Glutamatergic neuron (in vitro differentiated cells): ENCODE measurements around the gene PBX1. TPM values are rescaled to one million over a fixed set of nuclear protein-coding genes. Genes with fewer than 3 reads are reported as not detected.

ENCODE experiments used
- DNase-seq: peaks from one replicate; pipeline ENCODE4 v3.0.0; 2022
- H3K27ac Mint-ChIP-seq: one replicate; pipeline ENCODE4 v1.8.0; 2020; ENCODE audit warnings: mild to moderate bottlenecking, mixed read lengths, inconsistent platforms; ENCODE audit not compliant: unreplicated experiment
- H3K27me3 Mint-ChIP-seq: one replicate; pipeline ENCODE4 v1.8.0; 2020; ENCODE audit warnings: mild to moderate bottlenecking, moderate library complexity, mixed read lengths, inconsistent platforms; ENCODE audit not compliant: unreplicated experiment
- H3K36me3 Mint-ChIP-seq: one replicate; pipeline ENCODE4 v1.8.0; 2020; ENCODE audit warnings: mild to moderate bottlenecking, mixed read lengths, inconsistent platforms; ENCODE audit not compliant: unreplicated experiment
- H3K4me1 Mint-ChIP-seq: one replicate; pipeline ENCODE4 v1.8.0; 2020; ENCODE audit warnings: mild to moderate bottlenecking, low read depth, mixed read lengths, inconsistent platforms; ENCODE audit not compliant: unreplicated experiment
- H3K4me3 Mint-ChIP-seq: one replicate; pipeline ENCODE4 v1.8.0; 2020; ENCODE audit warnings: mild to moderate bottlenecking, mixed read lengths, inconsistent platforms; ENCODE audit not compliant: unreplicated experiment
- H3K9me3 Mint-ChIP-seq: one replicate; pipeline ENCODE4 v1.8.0; 2020; ENCODE audit warnings: mild to moderate bottlenecking, moderate library complexity, mixed read lengths, inconsistent platforms; ENCODE audit not compliant: unreplicated experiment
- total RNA-seq: library from RNA; stranded (reverse); fragmentation: NEBNext Ultra II Directional; extraction: Animal tissue kit (Norgen Biotek cat#: 25700); gene quantifications from one replicate; pipeline ENCODE4 v1.2.1, GENCODE V29; 2021; ENCODE audit not compliant: unreplicated experiment
- TF ChIP-seq, protein P1 (sequence below): fragments of 200-600 bp; sonication (generic); IDR thresholded peaks from one replicate; pipeline ENCODE4 v1.5.0; 2021; ENCODE audit not compliant: partially characterized antibody, unreplicated experiment

The PBX1 gene
- total RNA-seq, 1 donor from 2014 or later: 98.7 TPM

DNA sequence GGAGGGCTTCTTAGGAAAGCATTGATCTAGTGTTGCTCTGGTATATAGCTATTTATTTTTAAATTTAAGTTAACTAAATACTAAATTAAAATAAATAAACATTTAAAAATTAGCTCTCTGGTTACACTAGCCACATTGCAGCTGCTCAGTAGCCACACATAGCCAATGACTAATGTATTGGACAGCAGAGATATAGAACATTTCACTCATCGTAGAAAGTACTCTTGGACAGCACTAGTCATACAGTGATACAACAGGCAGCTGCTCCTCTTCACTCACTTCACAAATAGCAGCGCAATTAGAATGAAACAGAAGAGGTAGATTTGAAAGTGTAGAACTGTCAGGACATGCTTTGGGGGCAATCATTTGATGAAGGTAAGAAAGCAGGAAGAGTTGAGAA, 245.4 kb downstream of the PBX1 start:
- TF ChIP-seq, protein P1, sequence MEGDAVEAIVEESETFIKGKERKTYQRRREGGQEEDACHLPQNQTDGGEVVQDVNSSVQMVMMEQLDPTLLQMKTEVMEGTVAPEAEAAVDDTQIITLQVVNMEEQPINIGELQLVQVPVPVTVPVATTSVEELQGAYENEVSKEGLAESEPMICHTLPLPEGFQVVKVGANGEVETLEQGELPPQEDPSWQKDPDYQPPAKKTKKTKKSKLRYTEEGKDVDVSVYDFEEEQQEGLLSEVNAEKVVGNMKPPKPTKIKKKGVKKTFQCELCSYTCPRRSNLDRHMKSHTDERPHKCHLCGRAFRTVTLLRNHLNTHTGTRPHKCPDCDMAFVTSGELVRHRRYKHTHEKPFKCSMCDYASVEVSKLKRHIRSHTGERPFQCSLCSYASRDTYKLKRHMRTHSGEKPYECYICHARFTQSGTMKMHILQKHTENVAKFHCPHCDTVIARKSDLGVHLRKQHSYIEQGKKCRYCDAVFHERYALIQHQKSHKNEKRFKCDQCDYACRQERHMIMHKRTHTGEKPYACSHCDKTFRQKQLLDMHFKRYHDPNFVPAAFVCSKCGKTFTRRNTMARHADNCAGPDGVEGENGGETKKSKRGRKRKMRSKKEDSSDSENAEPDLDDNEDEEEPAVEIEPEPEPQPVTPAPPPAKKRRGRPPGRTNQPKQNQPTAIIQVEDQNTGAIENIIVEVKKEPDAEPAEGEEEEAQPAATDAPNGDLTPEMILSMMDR: no peak
- Mint-ChIP-seq H3K36me3 (peaks cover 19% of the 10 kb centered on the region), H3K27ac (no peak overlapping the region), H3K27me3 (no peaks in the 10 kb centered on the region), H3K9me3 (peaks cover 5% of the 10 kb centered on the region), H3K4me3 (no peak overlapping the region), H3K4me1 (peaks cover 7% of the 10 kb centered on the region)
- no peak for DNase-seq

DNA sequence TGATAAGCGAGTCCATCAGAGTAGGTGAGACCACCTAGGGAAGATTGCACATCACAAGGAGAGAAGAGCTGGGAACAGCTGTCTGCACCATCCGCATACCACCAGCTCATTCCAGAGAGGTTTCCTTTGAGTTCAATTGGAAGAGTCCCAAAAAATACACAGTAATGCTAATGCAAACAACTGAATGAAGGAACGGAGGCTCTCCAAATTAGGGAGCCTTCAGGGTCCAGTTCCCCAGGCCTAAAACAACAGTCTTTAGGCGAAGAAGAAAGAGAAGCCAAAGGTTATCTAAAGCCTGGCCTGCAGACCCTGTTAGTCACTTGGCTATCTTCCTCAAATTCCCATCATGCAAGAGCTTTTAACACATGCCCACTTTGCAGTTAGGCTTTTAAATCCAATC, 246.4 kb downstream of the PBX1 start:
- no peaks in the 10 kb centered on the region for H3K27me3 Mint-ChIP-seq
- peaks cover 7% of the 10 kb centered on the region for H3K4me1 Mint-ChIP-seq
- H3K9me3 Mint-ChIP-seq: peaks cover 4% of the 10 kb centered on the region
- TF ChIP-seq, protein P1: no peak
- H3K4me3 Mint-ChIP-seq: no peak overlapping the region
- peaks cover 11% of the 10 kb centered on the region for H3K36me3 Mint-ChIP-seq
- H3K27ac Mint-ChIP-seq: peak overlapping the region; percentile 67
- no peak for DNase-seq

DNA sequence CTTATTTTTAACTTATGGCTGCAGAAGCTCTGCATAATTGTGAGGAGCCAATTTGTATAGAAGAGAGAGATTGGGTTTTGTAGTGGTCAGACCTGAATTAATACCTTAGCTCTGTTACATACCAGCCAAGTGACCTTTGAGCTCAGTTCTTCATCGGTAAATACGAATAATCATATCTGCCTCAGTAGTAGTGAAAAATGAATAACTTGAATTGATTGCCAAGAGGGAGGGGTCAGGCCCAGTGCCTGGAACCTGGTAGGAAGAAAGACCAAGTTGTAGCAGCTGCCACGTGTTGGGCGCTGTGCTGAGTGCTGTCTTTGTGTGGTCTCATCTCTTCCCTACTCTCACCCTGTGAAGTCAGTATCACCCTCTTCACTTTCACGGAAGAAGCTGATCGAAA, 247.5 kb downstream of the PBX1 start:
- Mint-ChIP-seq H3K9me3 (peaks cover 4% of the 10 kb centered on the region), H3K4me3 (no peak overlapping the region), H3K4me1 (peaks cover 7% of the 10 kb centered on the region), H3K27ac (no peak overlapping the region), H3K27me3 (no peaks in the 10 kb centered on the region), H3K36me3 (peaks cover 10% of the 10 kb centered on the region)
- DNase-seq: no peak
- TF ChIP-seq, protein P1: no peak

DNA sequence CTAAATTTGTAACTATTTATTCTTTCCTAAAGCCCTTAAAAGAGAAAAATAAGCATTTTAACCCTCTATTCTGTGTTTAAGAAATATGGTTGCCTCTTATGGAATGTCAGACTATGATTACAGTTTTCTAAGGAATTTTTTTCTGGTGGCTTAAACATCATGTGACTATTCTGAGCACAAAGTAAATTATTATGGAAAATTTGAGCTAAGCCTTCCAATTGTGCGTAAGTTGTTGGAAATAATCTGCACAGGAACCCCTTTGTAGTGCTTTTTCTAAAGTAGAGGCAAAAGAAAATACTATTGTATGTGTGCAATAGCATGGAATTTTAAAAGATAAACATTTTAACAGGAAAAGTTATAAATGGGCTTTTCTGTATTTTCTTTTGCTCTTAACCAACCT, 254.8 kb downstream of the PBX1 start:
- no peaks in the 10 kb centered on the region for H3K9me3 Mint-ChIP-seq
- H3K4me3 Mint-ChIP-seq: no peak overlapping the region
- DNase-seq: no peak
- peaks cover 4% of the 10 kb centered on the region for H3K36me3 Mint-ChIP-seq
- H3K27ac Mint-ChIP-seq: no peak overlapping the region
- TF ChIP-seq, protein P1: no peak
- no peaks in the 10 kb centered on the region for H3K4me1 Mint-ChIP-seq
- H3K27me3 Mint-ChIP-seq: no peaks in the 10 kb centered on the region

DNA sequence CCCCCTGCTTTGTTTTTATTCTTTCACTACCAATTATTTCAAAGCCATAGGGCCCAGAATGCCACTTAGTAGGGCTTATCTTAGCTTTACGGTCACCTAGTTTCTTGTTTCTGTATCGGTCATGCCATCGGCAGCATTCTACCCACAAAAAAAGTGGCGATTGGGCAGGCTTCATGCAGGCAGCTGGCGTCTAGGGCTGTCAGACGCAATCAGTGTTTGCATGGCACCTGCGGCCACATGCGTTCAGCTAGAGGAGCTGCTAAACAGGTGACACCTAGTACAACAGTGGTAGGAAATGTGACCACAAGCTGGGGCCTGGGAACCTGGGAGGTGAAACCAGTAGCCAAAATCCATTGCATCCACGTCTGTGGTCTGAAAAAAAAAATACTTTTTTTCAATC, 262.7 kb downstream of the PBX1 start:
- Mint-ChIP-seq H3K4me3 (no peak overlapping the region), H3K27ac (no peak overlapping the region), H3K4me1 (no peaks in the 10 kb centered on the region), H3K27me3 (peaks cover 3% of the 10 kb centered on the region), H3K9me3 (no peaks in the 10 kb centered on the region), H3K36me3 (peaks cover 4% of the 10 kb centered on the region)
- TF ChIP-seq, protein P1: no peak
- DNase-seq: no peak
